GM23248 (cell line): ENCODE results near the gene GGTLC1. TPM values are rescaled to one million over a fixed set of nuclear protein-coding genes. Genes with fewer than 3 reads are reported as not detected.
A peak's percentile ranks its signal among the peaks of the same experiment; 100 is the strongest.

Experiments used
- DNase-seq: peaks from one replicate; pipeline ENCODE4 v3.0.0-alpha.2; 2015
- H2AFZ ChIP-seq: fragments of 200-600 bp; sonication (generic); 2 replicates; pipeline ENCODE4 v1.6.1; 2016; ENCODE audit warnings: antibody characterized with exemption
- H3F3A ChIP-seq: fragments of 200-600 bp; sonication (generic); 2 replicates; pipeline ENCODE4 v1.6.1; 2016; ENCODE audit warnings: mild to moderate bottlenecking, antibody characterized with exemption, mixed run types; ENCODE audit not compliant: insufficient read depth
- H3K27ac ChIP-seq: fragments of 200-600 bp; sonication (generic); 2 replicates; pipeline ENCODE4 v1.5.1; 2016; ENCODE audit warnings: mild to moderate bottlenecking
- H3K27me3 ChIP-seq: fragments of 200-600 bp; sonication (generic); replicated peaks from 2 replicates; pipeline ENCODE4 v1.6.1; 2016; ENCODE audit warnings: mild to moderate bottlenecking; ENCODE audit not compliant: insufficient read depth
- H3K36me3 ChIP-seq: fragments of 200-600 bp; sonication (generic); 2 replicates; pipeline ENCODE4 v1.6.1; 2016; ENCODE audit warnings: low read depth, mild to moderate bottlenecking
- H3K4me1 ChIP-seq: fragments of 200-600 bp; sonication (generic); 2 replicates; pipeline ENCODE4 v1.6.1; 2016; ENCODE audit warnings: mild to moderate bottlenecking; ENCODE audit not compliant: insufficient read depth
- H3K4me2 ChIP-seq: fragments of 200-600 bp; sonication (generic); one replicate; pipeline ENCODE4 v1.6.1; 2016; ENCODE audit warnings: mild to moderate bottlenecking; ENCODE audit not compliant: unreplicated experiment
- H3K4me3 ChIP-seq: fragments of 200-600 bp; sonication (generic); 2 replicates; pipeline ENCODE4 v1.5.1; 2016; ENCODE audit warnings: mild to moderate bottlenecking
- H3K79me2 ChIP-seq: fragments of 200-600 bp; sonication (generic); 2 replicates; pipeline ENCODE4 v1.6.1; 2016; ENCODE audit warnings: mild to moderate bottlenecking; ENCODE audit not compliant: insufficient read depth
- H3K9ac ChIP-seq: fragments of 200-600 bp; sonication (generic); 2 replicates; pipeline ENCODE4 v1.6.1; 2016; ENCODE audit warnings: mild to moderate bottlenecking
- H3K9me2 ChIP-seq: fragments of 200-600 bp; sonication (generic); 2 replicates; pipeline ENCODE4 v1.6.1; 2016; ENCODE audit warnings: mixed run types, mild to moderate bottlenecking, moderate library complexity; ENCODE audit not compliant: insufficient read depth
- H3K9me3 ChIP-seq: fragments of 200-600 bp; sonication (generic); one replicate; pipeline ENCODE4 v1.6.1; 2017; ENCODE audit warnings: low read depth
- H4K20me1 ChIP-seq: fragments of 200-600 bp; sonication (generic); 2 replicates; pipeline ENCODE4 v1.6.0; 2016; ENCODE audit not compliant: insufficient read depth
- EZH2 ChIP-seq: fragments of 200-600 bp; sonication (generic); IDR thresholded peaks from 2 replicates; pipeline ENCODE4 v1.6.1; 2018; ENCODE audit warnings: antibody characterized with exemption, mild to moderate bottlenecking; ENCODE audit not compliant: insufficient read depth, poor library complexity, severe bottlenecking
- EZH2phosphoT487 ChIP-seq: fragments of 200-600 bp; sonication (generic); IDR thresholded peaks from 2 replicates; pipeline ENCODE4 v1.6.1; 2018; ENCODE audit warnings: antibody characterized with exemption, moderate library complexity, mild to moderate bottlenecking, low read depth; ENCODE audit not compliant: insufficient read depth
- WGBS, 2 experiments: methylation state at CpG; one replicate each; pipeline ENCODE4 v1.1.6; 2015 to 2017; ENCODE audit warnings: low lambda C conversion rate in 2 of 2, low coverage in 1 of 2; ENCODE audit errors: missing lambda C conversion rate in 2 of 2; 5-methylcytosine and 5-hydroxymethylcytosine counted together
- in situ Hi-C: fragments of 300-500 bp; cut with MboI; formaldehyde crosslinking; loops from 2 replicates; pipeline ENCODE4 v1.15.0; 2020
- polyA plus RNA-seq: library from polyadenylated mRNA; unstranded; fragments of >200 nt; fragmentation: Nextera tagmentation; extraction: Ambion mirVana; gene quantifications from 2 replicates; pipeline ENCODE4 v1.2.1, GENCODE V29; 2016
- small RNA-seq: library from RNA; depleted of rRNA; stranded (forward); fragments of <200 nt; gene quantifications from one replicate; pipeline ENCODE3, GENCODE V24; 2014; ENCODE audit warnings: low read depth, low replicate concordance
- total RNA-seq: library from RNA; depleted of rRNA; stranded (reverse); fragments of >200 nt; shearing (Covaris generic); gene quantifications from 2 replicates; pipeline ENCODE4 v1.2.3, GENCODE V29; 2014; rRNA removed

Gene GGTLC1
- total and polyA plus RNA-seq, 2 experiments from 2014 or later, result not detected

GRCh38 chr20:23938118-23938438, 50.5 kb downstream of the GGTLC1 start:
- Histone ChIP-seq H3K27me3 (peaks cover 16% of the 10 kb centered on the region), H3K9me3 (no peaks in the 10 kb centered on the region), H3K4me1 (no peaks in the 10 kb centered on the region), H3K9me2 (no peaks in the 10 kb centered on the region), H3F3A (no peaks in the 10 kb centered on the region), H3K79me2 (no peaks in the 10 kb centered on the region), H4K20me1 (no peaks in the 10 kb centered on the region), H3K4me2 (no peak overlapping the region), H3K4me3 (no peak overlapping the region), H2AFZ (no peak overlapping the region), H3K27ac (no peak overlapping the region), H3K9ac (no peak overlapping the region), H3K36me3 (no peaks in the 10 kb centered on the region)
- in situ Hi-C loops, result no loop called here
- DNase-seq, result no peak
- WGBS, 2 experiments, result 15 to 21% methylated on average over 2 of the region's 2 CpGs
- TF ChIP-seq EZH2phosphoT487 (no peak), EZH2 (no peak)

- no peak overlapping the region for H3K4me2 ChIP-seq
- H3K9me2 ChIP-seq, result no peaks in the 10 kb centered on the region
- no peaks in the 10 kb centered on the region for H3K36me3 ChIP-seq
- TF ChIP-seq EZH2phosphoT487 (no peak), EZH2 (no peak)
- H4K20me1 ChIP-seq, result no peaks in the 10 kb centered on the region
- in situ Hi-C loops, result no loop called here
- H3K79me2 ChIP-seq, result no peaks in the 10 kb centered on the region
- H3K27me3 ChIP-seq, result peaks cover 16% of the 10 kb centered on the region
- H3K9me3 ChIP-seq, result no peaks in the 10 kb centered on the region
- peak; percentile 73 for DNase-seq
- H3K4me3 ChIP-seq, result no peak overlapping the region
- no peaks in the 10 kb centered on the region for H3F3A ChIP-seq
- no peak overlapping the region for H2AFZ ChIP-seq
- H3K9ac ChIP-seq, result no peak overlapping the region
- no peaks in the 10 kb centered on the region for H3K4me1 ChIP-seq
- H3K27ac ChIP-seq, result no peak overlapping the region
- 0% methylated on average over 3 of the region's 3 CpGs for WGBS, 2 experiments
These were observed 51.1 kb downstream of the GGTLC1 start for GRCh38 chr20:23937303-23938117.

Small RNA genes lying within 50 kb of the gene (small RNA-seq; reads per million reads assigned to genes)
- not detected for gene AL133466.1

Other genes starting within 250 kb of the GGTLC1 start
- gene CST1, start 237.8 kb downstream of the GGTLC1 start, total RNA-seq, result not detected in 2 replicates
- not detected in 2 replicates for gene CST1, start 237.8 kb downstream of the GGTLC1 start, polyA plus RNA-seq
- 0.63 and 5.6 TPM in 2 replicates for gene CST2, start 162.1 kb downstream of the GGTLC1 start, total RNA-seq
- gene CST2, start 162.1 kb downstream of the GGTLC1 start, polyA plus RNA-seq, result 1.5 and 1.6 TPM in 2 replicates
- not detected in 2 replicates for gene CST5, start 109.0 kb downstream of the GGTLC1 start, total RNA-seq
- not detected in 2 replicates for gene CST5, start 109.0 kb downstream of the GGTLC1 start, polyA plus RNA-seq